NCI-H1092 treated with DMSO at 0.1 percent for 48 hours (cell line): ENCODE measurements around the gene TMEM169.
A peak's percentile ranks its signal among the peaks of the same experiment; 100 is the strongest.

Experiments used
- DNase-seq: peaks from one replicate; lab custom pipeline; 2025; lab: John Stamatoyannopoulos, UW

Gene TMEM169

DNA sequence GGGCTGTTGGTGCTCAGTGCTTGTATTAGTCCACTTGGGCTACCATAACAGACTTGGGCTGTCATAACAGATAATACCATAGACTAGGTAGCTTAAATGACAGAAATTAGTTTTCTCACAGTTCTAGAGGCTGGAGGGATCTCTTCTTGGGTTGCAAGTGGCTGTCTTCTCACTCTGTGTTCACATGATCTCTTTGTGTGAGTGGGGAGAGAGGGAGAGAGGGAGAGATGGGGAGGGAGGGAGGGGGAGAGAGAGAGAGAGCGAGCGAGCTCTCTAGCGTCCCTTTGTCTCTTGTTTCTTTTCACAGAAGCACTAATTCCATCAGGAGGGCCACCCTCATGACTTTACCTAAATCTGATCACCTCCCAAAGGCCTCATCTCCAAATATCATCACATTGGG, 23.0 kb downstream of the TMEM169 start:
- no peak for DNase-seq

DNA sequence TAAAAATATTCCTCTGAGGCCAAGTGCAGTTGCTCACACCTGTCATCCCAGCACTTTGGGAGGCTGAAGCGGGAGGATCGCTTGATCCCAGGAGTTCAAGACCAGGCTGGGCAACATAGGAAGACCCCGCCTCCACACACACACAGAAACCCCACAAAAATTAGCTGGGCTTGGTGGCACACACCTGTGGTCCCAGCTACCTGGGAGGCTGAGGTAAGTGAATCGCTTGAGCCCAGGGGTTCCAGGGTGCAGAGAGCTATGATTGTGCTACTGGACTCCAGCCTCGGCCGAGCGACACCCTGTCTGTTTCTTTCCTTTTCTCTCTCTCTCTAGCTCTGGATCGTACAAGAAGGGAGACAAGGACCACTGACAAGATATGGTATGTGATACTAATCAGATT, 25.6 kb downstream of the TMEM169 start:
- no peak for DNase-seq

DNA sequence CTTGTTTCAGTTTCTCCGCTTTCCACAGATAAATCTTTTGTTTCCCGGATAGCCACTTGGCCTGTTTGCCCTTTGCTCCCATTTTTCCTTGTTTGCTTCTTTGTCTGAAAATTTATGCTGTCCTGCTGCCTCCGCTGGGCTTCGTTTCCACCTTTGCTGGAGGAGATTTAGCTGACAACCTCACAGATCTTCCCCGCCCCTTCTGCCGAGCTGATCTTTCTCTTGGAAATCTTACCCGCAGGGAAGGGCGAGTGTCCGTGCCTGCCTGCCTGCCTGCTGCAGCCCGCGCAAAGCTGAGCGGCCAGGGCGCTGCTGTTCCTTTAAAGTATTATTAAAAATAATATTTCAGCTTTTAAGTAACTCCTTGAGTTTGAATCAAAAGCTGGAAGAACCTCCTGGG, 26.0 kb downstream of the TMEM169 start:
- no peak for DNase-seq

DNA sequence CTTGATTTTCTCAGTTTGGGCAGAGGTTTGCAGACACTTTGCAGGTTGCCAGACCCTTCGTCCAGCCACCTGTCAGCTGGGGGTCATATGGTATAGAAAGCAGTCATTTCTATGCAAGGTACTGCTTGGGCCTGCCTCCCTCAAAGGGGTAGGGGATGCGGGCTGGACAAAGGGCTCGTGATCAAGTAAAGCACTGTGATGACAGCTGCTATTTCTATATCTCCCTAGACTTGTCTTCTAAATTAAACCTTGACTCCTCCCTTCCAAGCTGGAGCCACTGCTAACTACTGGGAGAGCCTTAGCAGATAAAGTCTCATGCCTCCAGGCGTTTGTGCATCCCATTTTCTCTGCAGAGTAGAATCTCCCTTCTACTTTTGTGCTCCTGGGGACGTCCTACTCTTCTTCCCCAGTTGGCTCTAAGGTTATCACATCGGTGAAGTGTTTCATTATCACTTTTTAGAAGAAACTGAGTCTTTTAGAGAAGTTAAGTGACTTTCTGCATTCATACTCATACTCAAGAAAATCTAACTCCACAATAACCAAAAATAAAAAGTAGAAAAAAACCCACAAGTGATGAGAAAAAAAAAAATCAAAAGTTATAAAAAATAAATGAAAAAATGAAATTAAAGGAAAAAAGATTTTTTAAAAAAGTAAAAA, 26.7 kb downstream of the TMEM169 start:
- no peak for DNase-seq

DNA sequence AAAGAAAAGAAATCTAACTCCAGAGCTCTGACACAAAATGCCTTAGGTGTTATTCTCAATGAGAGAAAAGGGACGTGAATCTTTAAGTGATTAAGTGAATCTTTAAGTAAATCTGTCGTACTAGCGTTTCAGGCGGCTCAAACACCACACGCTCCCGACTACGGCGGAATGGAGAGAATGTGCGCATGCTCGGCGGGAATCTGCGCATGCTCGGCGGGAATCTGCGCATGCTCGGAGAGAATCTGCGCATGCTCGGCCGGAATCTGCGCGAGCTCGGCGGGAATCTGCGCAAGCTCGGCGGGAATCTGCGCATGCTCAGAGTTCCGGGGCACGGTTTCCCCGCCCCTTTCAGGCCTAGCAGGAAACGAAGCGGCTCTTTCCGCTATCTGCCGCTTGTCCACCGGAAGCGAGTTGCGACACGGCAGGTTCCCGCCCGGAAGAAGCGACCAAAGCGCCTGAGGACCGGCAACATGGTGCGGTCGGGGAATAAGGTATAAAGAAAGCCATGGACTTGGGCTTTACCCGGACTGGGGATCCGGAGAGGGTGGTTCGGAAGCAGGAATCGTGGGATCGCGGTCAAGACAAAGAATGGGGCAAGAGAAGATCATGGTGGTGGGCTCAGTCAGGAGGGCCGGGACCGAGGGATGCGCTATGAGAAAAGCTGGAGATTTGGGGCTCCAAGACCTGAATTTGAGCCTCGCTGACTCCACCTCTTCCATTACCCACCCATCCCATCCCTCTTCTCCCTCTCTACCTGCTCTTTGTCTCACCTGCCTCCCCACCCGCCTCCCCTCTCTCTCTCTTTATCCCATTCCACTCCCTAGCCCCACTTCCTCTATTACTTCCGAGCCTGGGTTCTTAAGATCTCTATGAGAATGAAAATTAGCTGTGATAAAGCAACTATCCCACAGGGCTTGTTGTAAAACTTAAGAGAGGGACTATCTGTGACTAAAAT, 27.5 kb downstream of the TMEM169 start, which contains the start of gene XRCC5:
TSS of gene XRCC5 (plus strand) at position 382 of the 955 bp plus-strand sequence. CDS start at position 471, 89 bp downstream.
- DNase-seq: peak; percentile 93

DNA sequence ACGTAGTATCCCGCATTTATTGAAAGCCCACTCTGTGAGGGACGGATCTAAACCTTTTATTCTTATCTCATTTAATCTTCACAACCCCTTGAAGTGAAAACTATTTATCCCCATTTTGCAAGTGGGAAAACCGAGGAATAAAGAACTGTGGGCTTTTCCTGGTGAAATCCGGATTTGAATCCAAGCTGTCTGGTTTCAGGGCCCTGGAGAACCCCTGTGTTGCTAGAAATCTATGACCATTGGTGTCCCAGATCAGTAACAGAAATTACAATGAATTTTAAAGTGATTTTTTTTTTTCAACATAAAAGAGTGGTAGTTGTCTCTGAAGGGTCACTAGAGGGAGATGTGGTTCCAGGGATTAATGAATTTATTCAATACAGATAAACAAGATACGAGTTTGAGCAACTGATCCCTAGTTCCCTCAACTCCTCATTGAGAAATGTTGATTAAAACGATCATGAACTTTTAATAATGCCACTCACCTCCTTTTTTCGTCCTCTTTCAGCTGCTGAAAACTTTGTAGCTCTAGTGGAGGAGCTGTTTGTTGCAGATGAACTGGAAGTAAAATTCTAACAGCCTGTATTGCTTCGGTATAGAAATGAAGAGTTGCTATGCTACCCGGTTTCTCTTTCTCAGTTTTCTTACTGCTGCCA, 28.4 kb downstream of the TMEM169 start:
- no peak for DNase-seq

DNA sequence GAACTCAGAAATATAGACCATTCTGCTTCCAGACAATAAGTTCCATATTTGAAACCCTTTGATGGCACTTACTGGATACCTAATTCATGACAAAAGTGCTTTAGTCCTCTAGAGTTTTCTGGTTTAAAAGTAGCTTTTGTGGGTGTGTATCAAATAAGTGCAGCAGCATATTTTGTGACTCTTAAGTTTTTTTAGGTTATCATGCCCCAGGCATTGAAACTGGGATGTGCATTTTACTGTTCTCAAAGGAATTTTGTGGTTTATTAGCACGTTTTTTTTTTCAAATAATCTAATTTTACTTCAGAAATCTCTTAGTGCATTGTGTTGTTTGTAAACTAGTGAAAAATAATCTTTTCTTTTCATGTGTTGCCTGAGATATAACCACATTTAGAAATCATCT, 28.9 kb downstream of the TMEM169 start:
- DNase-seq: no peak

DNA sequence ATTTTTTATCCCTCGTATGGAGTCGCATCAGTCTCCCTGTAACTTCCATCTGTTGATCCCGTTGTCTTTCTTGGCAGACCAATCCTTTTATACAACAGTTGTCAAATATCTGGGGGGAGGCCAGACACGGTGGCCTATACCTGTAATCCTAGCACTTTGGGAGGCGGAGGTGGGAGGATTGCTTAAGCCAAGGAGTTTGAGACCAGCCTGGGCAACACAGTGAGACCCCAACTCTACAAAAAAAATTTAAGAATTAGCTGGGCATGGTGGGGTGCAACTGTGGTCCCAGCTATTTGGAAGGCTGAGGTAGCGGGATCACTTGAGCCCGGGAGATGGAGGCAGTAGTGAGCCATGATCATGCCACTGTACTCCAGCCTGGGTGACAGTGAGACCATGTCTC, 29.4 kb downstream of the TMEM169 start:
- no peak for DNase-seq

DNA sequence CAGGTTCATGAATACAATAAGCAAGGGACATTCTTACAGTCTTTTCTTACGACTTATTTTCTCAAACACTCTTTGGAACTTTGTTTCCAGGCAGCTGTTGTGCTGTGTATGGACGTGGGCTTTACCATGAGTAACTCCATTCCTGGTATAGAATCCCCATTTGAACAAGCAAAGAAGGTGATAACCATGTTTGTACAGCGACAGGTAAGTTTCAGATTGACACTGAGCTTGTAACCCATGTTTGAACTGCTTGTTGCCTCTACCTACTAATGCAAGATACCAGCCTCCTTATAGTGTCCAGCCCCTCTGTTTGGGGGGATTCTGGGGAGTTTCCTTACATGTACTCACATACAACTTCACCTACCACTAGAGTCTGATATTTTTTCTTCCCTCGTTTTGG, 31.2 kb downstream of the TMEM169 start:
- no peak for DNase-seq

DNA sequence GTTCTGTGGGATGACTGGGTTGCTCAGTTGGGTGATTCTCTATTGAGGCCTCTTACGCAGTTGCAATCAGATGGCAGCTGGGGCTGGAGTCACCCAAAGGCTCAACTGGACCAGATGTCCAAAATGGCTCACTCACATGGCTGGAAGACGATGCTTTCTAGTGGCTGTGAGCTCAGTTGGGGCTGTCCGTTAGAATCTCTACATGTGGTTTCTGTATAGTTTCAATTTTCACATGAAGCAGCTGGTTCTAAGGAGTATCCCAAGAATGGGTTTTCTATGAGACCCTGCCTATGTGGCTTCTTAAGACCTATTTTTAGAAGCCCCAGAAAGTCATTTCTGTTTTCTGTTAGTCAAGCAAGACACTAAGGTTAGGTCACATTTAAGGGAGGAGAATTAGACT, 31.9 kb downstream of the TMEM169 start:
- DNase-seq: no peak

DNA sequence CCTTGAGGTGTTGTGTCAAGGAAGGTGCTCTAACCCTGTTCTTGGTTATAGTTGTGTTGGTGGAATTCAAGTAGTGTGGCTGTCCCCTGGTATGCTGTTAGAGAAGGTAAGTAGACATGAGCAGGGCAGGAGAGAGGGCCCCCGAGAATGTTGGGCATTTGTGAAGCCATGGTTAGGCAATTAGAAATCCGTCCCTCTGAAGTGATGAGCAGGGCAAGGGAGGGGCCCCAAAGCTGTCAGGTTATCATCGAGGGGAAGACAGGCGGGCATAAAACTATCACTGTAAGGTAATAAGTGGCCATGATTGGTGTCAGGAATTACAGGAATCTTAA, 32.6 kb downstream of the TMEM169 start:
- no peak for DNase-seq

DNA sequence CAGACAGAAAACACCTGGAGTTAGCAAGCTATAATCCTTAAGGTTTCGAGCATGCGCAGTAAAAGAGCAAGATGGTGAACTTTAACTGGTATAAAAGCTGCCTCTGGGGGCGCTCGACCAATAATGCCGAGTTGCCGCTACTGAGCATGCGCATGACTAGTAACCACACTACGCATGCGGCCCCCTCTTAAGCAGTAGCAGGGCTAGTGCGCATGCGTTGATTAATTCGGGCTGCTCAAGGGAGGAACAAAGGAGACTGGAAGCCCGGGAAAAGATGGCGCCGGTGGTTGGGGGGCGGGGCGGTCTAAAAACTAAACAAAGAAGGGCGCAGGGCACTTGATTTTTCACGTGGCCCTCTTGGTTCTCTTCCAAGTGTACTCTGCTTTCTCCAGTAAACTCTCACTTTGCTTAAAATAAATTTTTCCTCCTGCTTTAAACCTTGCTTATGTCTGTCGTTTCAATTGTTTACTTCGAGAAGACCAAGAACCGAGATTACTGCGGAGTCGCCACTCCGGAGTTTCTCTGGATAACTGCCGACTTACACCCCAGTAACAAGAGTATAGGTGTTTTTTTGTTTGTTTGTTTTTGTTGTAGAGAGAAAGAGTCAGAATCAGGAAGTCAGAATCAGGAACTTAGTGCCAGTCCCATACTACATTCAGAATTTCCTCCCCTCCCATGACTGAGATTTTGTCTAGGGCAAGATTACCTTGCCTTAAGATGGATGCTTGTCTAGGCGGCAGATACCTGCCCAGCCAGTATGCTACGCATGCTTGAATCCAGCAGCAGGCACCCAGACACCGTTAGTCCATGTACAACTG, 33.2 kb downstream of the TMEM169 start:
- peak; percentile 98 for DNase-seq

DNA sequence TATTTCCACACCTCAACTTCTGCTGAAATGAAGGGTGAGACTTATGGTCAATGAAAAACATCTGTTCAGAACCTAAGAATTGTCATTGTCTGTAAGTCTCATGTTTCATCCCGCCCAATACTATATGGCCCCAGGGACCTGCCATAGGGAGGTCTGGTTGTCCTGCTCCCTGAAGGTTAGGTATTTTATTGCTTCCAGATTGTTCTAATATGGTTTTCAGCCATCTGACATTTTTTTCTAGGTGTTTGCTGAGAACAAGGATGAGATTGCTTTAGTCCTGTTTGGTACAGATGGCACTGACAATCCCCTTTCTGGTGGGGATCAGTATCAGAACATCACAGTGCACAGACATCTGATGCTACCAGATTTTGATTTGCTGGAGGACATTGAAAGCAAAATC, 34.7 kb downstream of the TMEM169 start:
- no peak for DNase-seq

DNA sequence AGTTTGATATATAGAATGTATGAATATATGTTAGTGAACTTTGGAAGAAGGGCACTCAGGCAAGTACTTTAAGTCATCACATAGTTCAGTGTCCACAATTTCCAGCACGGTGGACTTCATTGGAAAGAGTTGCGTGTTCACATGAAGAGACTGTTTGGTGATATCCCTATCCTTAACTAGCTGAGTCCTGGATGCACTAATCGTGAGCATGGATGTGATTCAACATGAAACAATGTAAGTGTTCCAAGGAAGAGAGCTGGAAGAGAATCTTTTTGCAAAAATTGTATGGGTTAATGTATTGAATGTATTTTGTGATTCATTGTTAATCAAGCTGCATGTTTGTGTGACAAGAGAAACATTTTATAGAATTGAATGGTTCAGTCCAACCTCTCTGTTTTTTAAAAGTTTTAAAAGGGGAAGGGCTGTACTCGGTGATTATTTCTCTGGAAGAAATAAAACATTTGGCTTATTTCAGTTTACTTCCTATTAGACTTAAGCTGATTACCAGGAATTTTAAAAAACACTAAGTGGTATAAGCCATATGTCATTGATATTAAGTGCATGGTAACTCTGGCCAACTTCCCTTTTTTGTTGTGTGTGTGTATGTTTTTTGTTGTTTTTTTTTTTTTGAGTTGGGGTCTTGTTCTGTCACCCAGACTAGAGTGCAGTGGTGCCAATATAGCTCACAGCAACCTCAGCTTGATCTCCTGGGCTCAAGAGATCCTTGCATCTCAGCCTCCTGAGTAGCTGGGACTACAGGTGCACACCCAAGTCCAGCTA, 36.0 kb downstream of the TMEM169 start:
- no peak for DNase-seq

DNA sequence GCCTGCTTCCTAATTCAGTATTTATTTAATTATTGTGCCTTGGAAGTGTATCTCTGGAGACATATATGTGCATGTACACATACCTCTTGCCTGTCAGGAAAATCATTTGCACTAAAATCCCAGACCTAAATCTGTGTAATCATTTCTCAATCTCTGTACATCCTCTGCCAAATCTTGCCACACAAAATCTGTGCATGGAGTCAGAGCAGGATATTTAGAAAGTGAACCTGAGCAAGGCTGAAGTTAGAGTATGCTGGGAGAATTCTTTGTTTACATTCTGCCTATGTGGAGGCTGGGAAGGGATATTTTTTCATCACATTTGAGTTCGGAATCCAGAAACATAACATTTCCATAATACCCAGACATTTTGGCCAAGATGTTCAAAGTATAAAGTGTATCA, 36.8 kb downstream of the TMEM169 start:
- no peak for DNase-seq

DNA sequence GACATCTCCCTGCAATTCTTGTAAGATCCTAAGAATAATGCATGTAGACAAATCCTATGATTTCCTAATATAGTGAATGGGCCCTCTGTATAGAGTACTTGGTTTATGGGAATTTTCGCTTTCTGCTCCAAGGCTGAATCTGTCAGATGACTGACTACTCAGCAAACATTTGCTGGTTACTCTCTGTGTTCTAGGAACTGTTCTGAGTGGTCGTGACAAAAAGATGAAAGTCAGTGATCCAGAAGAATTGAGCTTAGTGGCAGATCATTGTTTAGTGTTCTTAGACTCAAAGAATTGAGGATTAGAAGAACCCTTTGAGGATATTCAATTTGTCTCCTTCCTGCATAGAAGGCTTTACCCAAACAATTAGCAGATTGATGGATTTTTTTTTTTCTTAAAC, 37.4 kb downstream of the TMEM169 start:
- no peak for DNase-seq

DNA sequence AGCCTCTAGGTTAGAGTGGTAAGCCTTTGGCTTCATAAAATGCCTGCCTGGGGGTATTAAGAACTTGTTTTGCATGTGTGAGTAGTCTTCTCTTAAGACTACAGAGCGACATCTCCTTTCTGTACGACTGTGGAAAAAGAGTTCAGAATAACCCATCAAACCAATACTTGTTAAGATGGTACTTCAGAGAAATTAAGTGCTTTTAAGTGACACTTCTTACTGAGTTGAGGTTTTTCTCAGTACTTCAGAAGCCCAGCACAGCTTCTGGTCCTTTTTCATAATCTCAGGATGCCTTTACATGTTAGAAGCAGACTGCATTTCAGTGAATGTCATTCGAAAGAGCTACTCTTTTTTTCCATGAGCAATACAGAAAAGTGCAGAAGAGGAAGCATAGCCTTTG, 38.3 kb downstream of the TMEM169 start:
- DNase-seq: no peak

DNA sequence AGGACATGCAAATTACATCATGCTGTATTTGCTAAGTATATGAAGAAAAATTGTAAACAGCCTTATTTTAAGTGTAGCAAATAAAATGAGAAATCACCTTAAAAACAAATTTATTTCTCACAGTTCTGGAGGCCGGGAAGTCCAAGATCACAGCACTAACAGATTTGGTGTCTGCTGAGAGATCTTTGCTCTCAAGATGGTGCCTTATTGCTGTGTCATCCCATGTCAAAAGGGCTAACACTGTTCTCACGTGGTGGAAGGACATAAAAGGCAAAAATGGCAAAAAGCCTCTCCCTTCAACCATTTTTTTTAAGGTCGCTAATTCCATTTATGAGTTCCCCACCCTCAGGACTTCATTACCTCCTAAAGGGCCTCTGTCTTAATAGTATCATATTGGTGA, 39.5 kb downstream of the TMEM169 start:
- DNase-seq: no peak

DNA sequence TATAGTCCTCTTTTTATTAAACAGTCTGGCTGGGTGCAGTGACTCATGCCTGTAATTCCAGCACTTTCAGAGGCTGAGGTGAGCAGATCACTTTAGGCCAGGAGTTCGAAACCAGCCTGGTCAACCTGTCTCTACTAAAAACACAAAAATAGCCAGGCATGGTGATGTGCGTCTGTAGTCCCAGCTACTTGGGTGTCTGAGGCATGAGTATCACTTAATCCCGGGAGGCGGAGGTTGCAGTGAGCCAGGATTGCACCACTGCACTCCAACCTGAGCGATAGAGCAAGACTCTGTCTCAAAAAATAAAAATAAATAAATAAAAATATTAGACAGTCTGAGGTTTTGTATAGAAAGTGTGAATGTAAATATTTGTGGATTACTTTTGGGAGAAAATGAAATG, 45.2 kb downstream of the TMEM169 start:
- no peak for DNase-seq

DNA sequence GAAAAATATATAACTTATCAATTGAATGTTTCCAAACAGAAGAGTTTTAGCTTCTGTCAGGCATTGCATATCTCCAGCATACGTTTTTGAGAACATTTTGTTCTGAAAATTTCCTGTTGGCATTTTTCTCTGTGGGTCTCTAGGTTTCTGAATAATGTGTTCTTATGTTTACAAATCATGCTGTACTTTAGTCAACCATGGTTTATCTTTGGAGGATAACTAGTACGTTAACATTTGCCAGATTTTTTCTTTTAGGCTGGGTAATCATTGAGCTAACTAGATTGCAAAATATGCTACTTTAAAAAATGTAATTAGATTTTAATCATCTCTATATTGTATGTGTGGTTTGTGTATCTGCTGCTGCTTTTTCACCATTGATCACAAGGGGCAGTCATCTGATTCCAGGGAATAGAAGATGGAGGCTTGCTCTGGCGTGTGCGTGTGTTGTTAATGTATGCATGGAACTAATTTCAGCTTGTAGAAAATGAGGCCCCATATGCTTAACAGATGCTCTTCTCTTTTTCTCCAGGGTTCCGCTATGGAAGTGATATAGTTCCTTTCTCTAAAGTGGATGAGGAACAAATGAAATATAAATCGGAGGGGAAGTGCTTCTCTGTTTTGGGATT, 48.7 kb downstream of the TMEM169 start:
- no peak for DNase-seq
